HepG2 (cell line): ENCODE measurements around the gene SPCS1. TPM values are rescaled to one million over a fixed set of nuclear protein-coding genes. Genes with fewer than 3 reads are reported as not detected.

Experiments used
- ATAC-seq: fragments of 200-7000 bp; cut with Tn5 transposase; 3 replicates; pipeline ENCODE4 v1.9.1; 2020; ENCODE audit warnings: mild to moderate bottlenecking, moderate library complexity
- BruUV-seq: library from RNA; stranded (reverse); fragments of 400-500 nt; replicated peaks from 2 replicates; lab custom pipeline; 2021; lab: Mats Ljungman, UMichigan
- CTCF ChIA-PET: fragments of 300-600 bp; formaldehyde crosslinking; extraction: SDS; loops from one replicate; lab custom pipeline; 2021; ENCODE audit warnings: low total read pairs, inconsistent platforms, low intra/inter-chr PET ratio; lab: Yijun Ruan, JAX
- POLR2A ChIA-PET: fragments of 350-600 bp; sonication (Branson Sonifier 250); formaldehyde crosslinking; loops from one replicate; lab custom pipeline; 2020; ENCODE audit warnings: antibody characterized with exemption, inconsistent platforms; lab: Yijun Ruan, JAX
- DNase-seq: peaks from one replicate; pipeline ENCODE4 v3.0.0-alpha.2; 2015; ENCODE audit warnings: low spot score
- FAIRE-seq: peaks from 3 replicates; lab custom pipeline; 2011; peaks lifted over from hg19 to GRCh38; lab: Jason Lieb, UNC
- H2AFZ ChIP-seq: one replicate; pipeline ENCODE4 v1.6.1; 2011; ENCODE audit warnings: low read length, inconsistent platforms
- H3K27ac ChIP-seq: fragments of 300-600 bp; 3 replicates; pipeline ENCODE4 v1.8.0; 2011; ENCODE audit warnings: mixed run types, mild to moderate bottlenecking, mixed read lengths, low read length, inconsistent platforms; ENCODE audit not compliant: insufficient read depth; ENCODE audit errors: extremely low read length
- H3K27me3 ChIP-seq, 2 experiments: fragments of 200-600 bp in 1 of 2; 2 replicates in 1 of 2; 3 replicates in 1 of 2; pipeline versions ENCODE4 v1.6.0 to v1.8.0; 2011; ENCODE audit warnings: low read length in 2 of 2, mild to moderate bottlenecking in 2 of 2, moderate library complexity in 2 of 2, inconsistent platforms in 1 of 2; ENCODE audit not compliant: insufficient read depth in 2 of 2, control insufficient read depth in 1 of 2
- H3K36me3 ChIP-seq, 2 experiments: fragments of 200-600 bp in 1 of 2; replicated peaks in 1 of 2; 2 replicates in 1 of 2; 3 replicates in 1 of 2; pipeline versions ENCODE4 v1.5.1 to v1.8.0; 2011; ENCODE audit warnings: low read length in 2 of 2, inconsistent platforms in 1 of 2; ENCODE audit not compliant: insufficient read depth in 2 of 2, control insufficient read depth in 1 of 2
- H3K4me1 ChIP-seq: 2 replicates; pipeline ENCODE4 v1.5.1; 2012; ENCODE audit warnings: low read length, inconsistent platforms; ENCODE audit not compliant: insufficient read depth
- H3K4me2 ChIP-seq: 2 replicates; pipeline ENCODE4 v1.6.0; 2011; ENCODE audit warnings: low read depth, low read length, inconsistent platforms
- H3K4me3 ChIP-seq, 3 experiments: fragments of 200-600 bp in 1 of 3; sonication (generic), shearing (Covaris generic) in 1 of 3; replicated peaks in 1 of 3; 2 replicates each; pipeline ENCODE4 v1.5.1; 2011 to 2016; ENCODE audit warnings: low read length in 3 of 3, inconsistent platforms in 2 of 3, low read depth in 2 of 3, mild to moderate bottlenecking in 2 of 3, control low read depth in 1 of 3, mixed read lengths in 1 of 3; ENCODE audit not compliant: insufficient read depth in 1 of 3
- H3K79me2 ChIP-seq: one replicate; pipeline ENCODE4 v1.6.1; 2011; ENCODE audit warnings: low read length, inconsistent platforms; ENCODE audit not compliant: insufficient read depth
- H3K9ac ChIP-seq: 2 replicates; pipeline ENCODE4 v1.6.0; 2011; ENCODE audit warnings: mild to moderate bottlenecking, low read depth, low read length, inconsistent platforms; ENCODE audit not compliant: insufficient read depth
- H3K9me3 ChIP-seq: 2 replicates; pipeline ENCODE4 v1.5.1; 2012; ENCODE audit warnings: mild to moderate bottlenecking, low read length
- H4K20me1 ChIP-seq: 2 replicates; pipeline ENCODE4 v1.6.0; 2011; ENCODE audit warnings: inconsistent platforms, mild to moderate bottlenecking, low read length, moderate library complexity; ENCODE audit not compliant: insufficient read depth
- AGO2 ChIP-seq: fragments of 200-400 bp; formaldehyde crosslinking; optimal IDR thresholded peaks from 2 replicates; pipeline ENCODE3; 2017; ENCODE audit warnings: mild to moderate bottlenecking, low read depth, low read length, moderate library complexity
- HES4 ChIP-seq: sonication (generic); formaldehyde crosslinking; IDR thresholded peaks from 2 replicates; pipeline ENCODE4 v1.9.0; 2021; ENCODE audit warnings: mild to moderate bottlenecking, missing genetic modification reagents, borderline replicate concordance
- HIC2 ChIP-seq: sonication (generic); formaldehyde crosslinking; IDR thresholded peaks from 2 replicates; pipeline ENCODE4 v1.9.0; 2022; ENCODE audit warnings: low read depth, missing genetic modification reagents
- HNRNPK ChIP-seq: fragments of 200-400 bp; formaldehyde crosslinking; IDR thresholded peaks from 2 replicates; pipeline ENCODE4 v1.6.1; 2018; ENCODE audit warnings: low read length, low read depth, moderate library complexity, mild to moderate bottlenecking; ENCODE audit not compliant: poor library complexity, severe bottlenecking
- HNRNPL ChIP-seq: fragments of 200-400 bp; formaldehyde crosslinking; IDR thresholded peaks from 2 replicates; pipeline ENCODE4 v1.6.1; 2017; ENCODE audit warnings: mild to moderate bottlenecking, low read depth, low read length
- KLF6 ChIP-seq: IDR thresholded peaks from 2 replicates; pipeline ENCODE4 v1.8.0; 2016; ENCODE audit warnings: missing biosample characterization, missing genetic modification reagents
- ZBTB20 ChIP-seq: sonication (generic); formaldehyde crosslinking; IDR thresholded peaks from 2 replicates; pipeline ENCODE4 v1.8.1; 2023; ENCODE audit warnings: missing genetic modification reagents, low read depth, mild to moderate bottlenecking, borderline replicate concordance
- ZFP41 ChIP-seq: sonication (generic); formaldehyde crosslinking; IDR thresholded peaks from 2 replicates; pipeline ENCODE4 v1.4.0; 2020; ENCODE audit warnings: mild to moderate bottlenecking, missing genetic modification reagents, borderline replicate concordance
- ZNF232 ChIP-seq: sonication (generic); formaldehyde crosslinking; IDR thresholded peaks from 2 replicates; pipeline ENCODE4 v1.4.0; 2020; ENCODE audit warnings: missing genetic modification reagents, borderline replicate concordance
- ZNF687 ChIP-seq: sonication (generic); formaldehyde crosslinking; IDR thresholded peaks from 2 replicates; pipeline ENCODE4 v1.5.1; 2020; ENCODE audit warnings: mild to moderate bottlenecking, missing genetic modification reagents, moderate library complexity
- ZNF709 ChIP-seq: sonication (generic); formaldehyde crosslinking; IDR thresholded peaks from 2 replicates; pipeline ENCODE4 v1.5.0; 2020; ENCODE audit warnings: mild to moderate bottlenecking, missing genetic modification reagents
- WGBS: methylation state at CpG from one replicate; pipeline ENCODE4 v1.1.6; 2017; ENCODE audit warnings: low lambda C conversion rate; 5-methylcytosine and 5-hydroxymethylcytosine counted together
- in situ Hi-C: cut with HindIII; loops from 2 replicates; pipeline ENCODE4 v1.10.0; 2017; ENCODE audit warnings: low pct_unique_long_range_greater_than_20kb; ENCODE audit not compliant: extremely low pct_ligation_motif_present
- intact Hi-C: fragments of 100-400 bp; cut with micrococcal nuclease; formaldehyde crosslinking; loops from one replicate; pipeline ENCODE4 v1.10.0; 2022; ENCODE audit not compliant: unreplicated experiment
- polyA plus RNA-seq, 8 experiments: library from polyadenylated mRNA; depleted of rRNA in 3 of 8; stranded (reverse) in 7 of 8; unstranded in 1 of 8; fragments of >200 nt; fragmentation: Illumina TruSeq in 4 of 8; extraction: Trizol in 4 of 8; gene quantifications; 2 replicates each; pipeline versions ENCODE4 v1.2.1 to v1.2.3, GENCODE V29; 2011 to 2016; ENCODE audit warnings: low read depth in 4 of 8, missing spikeins in 1 of 8, mixed read lengths in 1 of 8; ENCODE audit not compliant: insufficient read depth in 1 of 8
- total RNA-seq, 5 experiments: library from RNA; depleted of rRNA; stranded (reverse); fragments of >200 nt; fragmentation: Illumina TruSeq; extraction: Trizol; gene quantifications; 2 replicates each; pipeline ENCODE4 v1.2.3, GENCODE V29; 2016; ENCODE audit warnings: low read depth in 1 of 5

Gene SPCS1
- total and polyA plus RNA-seq, 2 of the 13 experiments (the other 11 are each of a cell fraction or from before 2014, with no cell fraction given): 84.6 to 120 TPM

DNA sequence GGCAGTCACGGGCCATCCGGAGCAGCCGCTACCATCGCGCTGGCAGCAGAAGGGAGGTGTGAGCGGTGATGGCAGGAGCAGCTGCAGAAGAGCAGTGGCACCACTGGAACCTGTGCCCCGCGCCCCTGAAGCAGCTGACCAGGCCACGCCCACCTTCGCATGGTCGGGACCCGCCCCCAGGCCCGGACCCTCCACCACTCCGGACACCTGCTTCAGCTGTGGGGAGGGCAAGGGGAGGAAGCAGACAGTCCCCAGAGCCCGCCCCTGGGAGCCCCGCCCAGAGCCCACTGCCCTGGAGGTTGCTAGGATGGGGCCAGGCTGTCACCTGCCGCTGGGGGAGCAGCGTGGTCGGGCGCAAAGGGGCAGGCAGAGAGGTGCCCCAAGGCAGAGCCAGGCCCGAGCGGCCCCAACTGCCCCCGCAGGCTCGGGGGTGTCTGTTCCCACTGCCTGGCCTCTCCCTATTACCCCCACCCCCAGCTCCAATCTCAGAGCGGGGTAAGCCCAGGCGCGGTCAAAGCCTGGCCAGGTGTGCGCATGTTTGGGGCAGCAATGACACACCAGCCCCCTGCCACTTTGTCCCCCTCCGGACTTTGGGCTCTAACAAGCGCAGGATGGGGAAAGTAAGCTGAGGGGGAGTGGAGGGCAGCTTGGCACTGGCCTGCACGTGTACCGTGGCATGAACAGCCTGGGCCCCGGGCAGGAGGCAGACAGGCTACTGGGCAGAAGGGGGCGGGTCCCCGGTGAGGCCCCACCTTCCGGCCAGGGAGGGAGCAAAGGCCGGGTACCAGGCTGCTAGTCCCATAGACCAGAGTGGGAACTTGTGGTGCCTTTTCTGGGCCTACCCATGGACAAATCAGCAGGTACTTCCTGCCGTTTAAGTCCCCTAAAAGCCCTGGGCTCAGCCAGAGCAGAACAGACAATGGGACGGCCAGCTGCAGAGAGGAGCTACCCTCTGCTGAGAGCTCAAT, 8.7 kb downstream of the SPCS1 start:
- Histone ChIP-seq H3K36me3 (peaks cover 1 to 3% of the 10 kb centered on the region in 2 experiments; a peak in 1 of 5 replicates), H3K4me2 (no peak overlapping the region), H3K27me3 (no peaks in the 10 kb centered on the region), H4K20me1 (no peaks in the 10 kb centered on the region), H2AFZ (no peak overlapping the region), H3K27ac (no peak overlapping the region), H3K79me2 (no peaks in the 10 kb centered on the region), H3K4me1 (peaks cover 36% of the 10 kb centered on the region), H3K9ac (no peak overlapping the region), H3K4me3 (no peak overlapping the region), H3K9me3 (no peaks in the 10 kb centered on the region)
- BruUV-seq: no TSS peak
- 87% methylated on average over 16 of the region's 39 CpGs for WGBS
- intact Hi-C loops (no loop called here), in situ Hi-C loops (no loop called here)
- DNase-seq: no peak
- no peak for FAIRE-seq
- ChIA-PET CTCF (no interaction called here), POLR2A (no interaction called here)
- TF ChIP-seq ZBTB20 (CRISPR knock-in tag): no peak
- no peak for TF ChIP-seq HES4 (CRISPR knock-in tag)
- peak; percentile 58; the same call in 1 of the 2 replicates for TF ChIP-seq HIC2 (CRISPR knock-in tag)
- TF ChIP-seq AGO2: peak; percentile 67
- TF ChIP-seq ZNF687: peak; percentile 57
- peak; percentile 21 for TF ChIP-seq HNRNPK
- TF ChIP-seq HNRNPL: peak; percentile 97
- TF ChIP-seq ZFP41 (CRISPR knock-in tag): no peak
- no peak for TF ChIP-seq KLF6 (CRISPR knock-in tag)
- TF ChIP-seq ZNF232: no peak
- TF ChIP-seq ZNF709 (CRISPR knock-in tag): no peak
- peak; percentile 73 for ATAC-seq
